HEK293 (cell line): ENCODE data around the gene ITPRID2.

ENCODE experiments used
- CTCF ChIA-PET: fragments of 350-600 bp; formaldehyde crosslinking; extraction: SDS; loops from one replicate; lab custom pipeline; 2021; ENCODE audit warnings: antibody characterized with exemption; lab: Yijun Ruan, JAX
- POLR2A ChIA-PET: fragments of 300-600 bp; formaldehyde crosslinking; extraction: SDS; loops from one replicate; lab custom pipeline; 2020; ENCODE audit warnings: antibody characterized with exemption, inconsistent platforms; lab: Yijun Ruan, JAX
- H3K27ac ChIP-seq: fragments of 200-500 bp; sonication (Bioruptor generic); 2 replicates; pipeline ENCODE4 v1.5.1; 2014; ENCODE audit warnings: low read depth, low read length, control low read depth, inconsistent platforms; ENCODE audit errors: extremely low read depth
- H3K36me3 ChIP-seq, 2 experiments: fragments of 200-500 bp in 1 of 2; sonication (Bioruptor generic) in 1 of 2; 1 replicate in 1 of 2; 2 replicates in 1 of 2; pipeline ENCODE4 v1.5.1; 2014 to 2017; ENCODE audit warnings: inconsistent platforms in 2 of 2, low read length in 2 of 2; ENCODE audit not compliant: control insufficient read depth in 2 of 2, insufficient read depth in 1 of 2
- H3K4me1 ChIP-seq: fragments of 200-500 bp; sonication (Bioruptor generic); 2 replicates; pipeline ENCODE4 v1.5.1; 2014; ENCODE audit warnings: mild to moderate bottlenecking, low read length, inconsistent platforms; ENCODE audit not compliant: control insufficient read depth, insufficient read depth
- H3K4me3 ChIP-seq: 2 replicates; pipeline ENCODE4 v1.5.1; 2011; ENCODE audit warnings: low read depth, mild to moderate bottlenecking, control low read depth, low read length, moderate library complexity
- H3K9me3 ChIP-seq: fragments of 200-500 bp; sonication (Bioruptor generic); 2 replicates; pipeline ENCODE4 v1.5.1; 2014; ENCODE audit warnings: low read depth, low read length, inconsistent platforms; ENCODE audit not compliant: control insufficient read depth, insufficient read depth
- BCL11A ChIP-seq: fragments of 450-650 bp; formaldehyde crosslinking; IDR thresholded peaks from 2 replicates; pipeline ENCODE4 v1.5.1; 2016; ENCODE audit warnings: low read depth, missing biosample characterization, missing genetic modification characterization
- WT1 ChIP-seq: fragments of 450-650 bp; formaldehyde crosslinking; IDR thresholded peaks from 2 replicates; pipeline ENCODE4 v1.5.1; 2016; ENCODE audit warnings: missing biosample characterization, missing genetic modification characterization
- ZNF157 ChIP-seq: fragments of 450-650 bp; formaldehyde crosslinking; IDR thresholded peaks from 2 replicates; pipeline ENCODE4 v1.5.1; 2016; ENCODE audit warnings: missing biosample characterization, missing genetic modification characterization
- ZNF26 ChIP-seq: fragments of 450-650 bp; formaldehyde crosslinking; IDR thresholded peaks from 2 replicates; pipeline ENCODE4 v1.5.1; 2016; ENCODE audit warnings: missing biosample characterization, missing genetic modification characterization
- ZNF510 ChIP-seq: fragments of 450-650 bp; formaldehyde crosslinking; IDR thresholded peaks from 2 replicates; pipeline ENCODE4 v1.5.1; 2018; ENCODE audit warnings: mild to moderate bottlenecking, missing genetic modification characterization, missing biosample characterization; ENCODE audit not compliant: insufficient replicate concordance
- ZNF514 ChIP-seq: fragments of 450-650 bp; formaldehyde crosslinking; IDR thresholded peaks from 2 replicates; pipeline ENCODE4 v1.5.1; 2016; ENCODE audit warnings: missing biosample characterization, missing genetic modification characterization
- ZNF555 ChIP-seq: fragments of 450-650 bp; formaldehyde crosslinking; conservative IDR thresholded peaks from 2 replicates; pipeline ENCODE4 v1.5.1; 2017; ENCODE audit warnings: missing biosample characterization, mild to moderate bottlenecking, missing genetic modification characterization, inconsistent platforms
- ZNF560 ChIP-seq: fragments of 450-650 bp; formaldehyde crosslinking; IDR thresholded peaks from 2 replicates; pipeline ENCODE4 v1.5.1; 2017; ENCODE audit warnings: missing biosample characterization, missing genetic modification characterization, borderline replicate concordance
- ZNF596 ChIP-seq: fragments of 450-650 bp; IDR thresholded peaks from 2 replicates; pipeline ENCODE4 v1.5.0; 2018; ENCODE audit warnings: missing biosample characterization, mild to moderate bottlenecking, missing genetic modification characterization, moderate library complexity
- ZNF76 ChIP-seq: fragments of 450-650 bp; formaldehyde crosslinking; IDR thresholded peaks from 2 replicates; pipeline ENCODE4; 2016; ENCODE audit warnings: low read depth, missing biosample characterization, missing genetic modification characterization, borderline replicate concordance
- ZNF792 ChIP-seq: fragments of 450-650 bp; formaldehyde crosslinking; IDR thresholded peaks from 2 replicates; pipeline ENCODE4 v1.5.1; 2016; ENCODE audit warnings: missing biosample characterization, missing genetic modification characterization
- ZSCAN16 ChIP-seq: fragments of 450-650 bp; formaldehyde crosslinking; IDR thresholded peaks from 2 replicates; pipeline ENCODE4 v1.5.1; 2016; ENCODE audit warnings: missing biosample characterization, missing genetic modification characterization
- TF ChIP-seq, protein P1 (sequence below): fragments of 450-650 bp; formaldehyde crosslinking; IDR thresholded peaks from 2 replicates; pipeline ENCODE4; 2016; ENCODE audit warnings: missing biosample characterization, missing genetic modification characterization
- TF ChIP-seq, protein P2 (sequence below): fragments of 450-650 bp; formaldehyde crosslinking; IDR thresholded peaks from 2 replicates; pipeline ENCODE4 v1.5.1; 2017; ENCODE audit warnings: missing biosample characterization, missing genetic modification characterization
- TF ChIP-seq, protein P3 (sequence below): fragments of 450-650 bp; formaldehyde crosslinking; IDR thresholded peaks from 2 replicates; pipeline ENCODE4 v1.5.1; 2017; ENCODE audit warnings: missing biosample characterization, missing genetic modification characterization
- TF ChIP-seq, protein P4 (sequence below): fragments of 450-650 bp; formaldehyde crosslinking; IDR thresholded peaks from 2 replicates; pipeline ENCODE4 v1.5.1; 2017; ENCODE audit warnings: missing biosample characterization, mild to moderate bottlenecking, missing genetic modification characterization, moderate library complexity
- TF ChIP-seq, protein P5 (sequence below): fragments of 450-650 bp; IDR thresholded peaks from 2 replicates; pipeline ENCODE4 v1.5.1; 2018; ENCODE audit warnings: missing biosample characterization, missing genetic modification characterization
- TF ChIP-seq, protein P6 (sequence below): fragments of 450-650 bp; formaldehyde crosslinking; IDR thresholded peaks from 2 replicates; pipeline ENCODE4 v1.5.1; 2016; ENCODE audit warnings: missing biosample characterization, missing genetic modification characterization, borderline replicate concordance

The ITPRID2 gene

DNA sequence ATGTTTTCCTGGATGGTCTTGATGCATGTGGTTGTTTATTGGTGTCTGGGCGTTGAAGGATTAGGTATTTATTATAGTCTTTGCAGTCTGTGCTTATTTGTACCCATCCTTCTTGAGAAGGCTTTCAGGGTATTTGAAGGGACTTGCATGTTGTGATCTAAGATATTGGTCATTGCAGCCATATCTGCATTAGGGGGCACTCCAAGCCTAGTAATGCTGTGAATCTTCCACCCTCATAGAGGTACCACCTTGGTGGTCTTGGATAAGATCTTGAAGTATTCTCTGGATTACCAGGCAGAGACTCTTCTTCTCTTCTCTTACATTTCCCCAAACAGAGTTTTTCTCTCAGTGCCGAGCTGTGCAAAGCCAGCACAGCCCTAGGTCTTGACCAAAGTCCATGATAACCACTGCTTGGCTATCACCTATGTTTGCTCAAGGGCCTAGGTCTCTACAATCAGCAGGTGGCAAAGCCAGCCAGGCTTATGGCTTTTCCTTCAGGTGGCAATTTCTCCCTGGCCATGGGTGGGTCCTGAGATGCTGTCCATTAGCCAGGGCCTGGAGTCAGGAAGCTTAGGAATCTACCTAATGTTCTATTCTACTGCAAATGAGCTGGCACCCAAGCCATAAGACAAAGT, 78.7 kb downstream of the ITPRID2 start:
- H3K4me3 ChIP-seq: no peak overlapping the region
- no peaks in the 10 kb centered on the region for H3K9me3 ChIP-seq
- no peak overlapping the region for H3K27ac ChIP-seq
- no peaks in the 10 kb centered on the region for H3K36me3 ChIP-seq
- H3K4me1 ChIP-seq: no peaks in the 10 kb centered on the region
- POLR2A ChIA-PET: no interaction called here
- TF ChIP-seq, protein P1, sequence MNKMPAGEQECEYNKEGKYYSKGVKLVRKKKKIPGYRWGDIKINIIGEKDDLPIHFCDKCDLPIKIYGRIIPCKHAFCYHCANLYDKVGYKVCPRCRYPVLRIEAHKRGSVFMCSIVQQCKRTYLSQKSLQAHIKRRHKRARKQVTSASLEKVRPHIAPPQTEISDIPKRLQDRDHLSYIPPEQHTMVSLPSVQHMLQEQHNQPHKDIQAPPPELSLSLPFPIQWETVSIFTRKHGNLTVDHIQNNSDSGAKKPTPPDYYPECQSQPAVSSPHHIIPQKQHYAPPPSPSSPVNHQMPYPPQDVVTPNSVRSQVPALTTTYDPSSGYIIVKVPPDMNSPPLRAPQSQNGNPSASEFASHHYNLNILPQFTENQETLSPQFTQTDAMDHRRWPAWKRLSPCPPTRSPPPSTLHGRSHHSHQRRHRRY (tag by site-specific recombination): no peak
- TF ChIP-seq, protein P2, sequence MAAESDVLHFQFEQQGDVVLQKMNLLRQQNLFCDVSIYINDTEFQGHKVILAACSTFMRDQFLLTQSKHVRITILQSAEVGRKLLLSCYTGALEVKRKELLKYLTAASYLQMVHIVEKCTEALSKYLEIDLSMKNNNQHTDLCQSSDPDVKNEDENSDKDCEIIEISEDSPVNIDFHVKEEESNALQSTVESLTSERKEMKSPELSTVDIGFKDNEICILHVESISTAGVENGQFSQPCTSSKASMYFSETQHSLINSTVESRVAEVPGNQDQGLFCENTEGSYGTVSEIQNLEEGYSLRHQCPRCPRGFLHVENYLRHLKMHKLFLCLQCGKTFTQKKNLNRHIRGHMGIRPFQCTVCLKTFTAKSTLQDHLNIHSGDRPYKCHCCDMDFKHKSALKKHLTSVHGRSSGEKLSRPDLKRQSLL (tag by site-specific recombination): no peak
- no peak for TF ChIP-seq ZNF76
- no peak for TF ChIP-seq ZSCAN16 (tag by site-specific recombination)
- no peak for TF ChIP-seq ZNF560 (tag by site-specific recombination)
- TF ChIP-seq ZNF157 (tag by site-specific recombination): no peak
- TF ChIP-seq ZNF510: no peak
- TF ChIP-seq, protein P3, sequence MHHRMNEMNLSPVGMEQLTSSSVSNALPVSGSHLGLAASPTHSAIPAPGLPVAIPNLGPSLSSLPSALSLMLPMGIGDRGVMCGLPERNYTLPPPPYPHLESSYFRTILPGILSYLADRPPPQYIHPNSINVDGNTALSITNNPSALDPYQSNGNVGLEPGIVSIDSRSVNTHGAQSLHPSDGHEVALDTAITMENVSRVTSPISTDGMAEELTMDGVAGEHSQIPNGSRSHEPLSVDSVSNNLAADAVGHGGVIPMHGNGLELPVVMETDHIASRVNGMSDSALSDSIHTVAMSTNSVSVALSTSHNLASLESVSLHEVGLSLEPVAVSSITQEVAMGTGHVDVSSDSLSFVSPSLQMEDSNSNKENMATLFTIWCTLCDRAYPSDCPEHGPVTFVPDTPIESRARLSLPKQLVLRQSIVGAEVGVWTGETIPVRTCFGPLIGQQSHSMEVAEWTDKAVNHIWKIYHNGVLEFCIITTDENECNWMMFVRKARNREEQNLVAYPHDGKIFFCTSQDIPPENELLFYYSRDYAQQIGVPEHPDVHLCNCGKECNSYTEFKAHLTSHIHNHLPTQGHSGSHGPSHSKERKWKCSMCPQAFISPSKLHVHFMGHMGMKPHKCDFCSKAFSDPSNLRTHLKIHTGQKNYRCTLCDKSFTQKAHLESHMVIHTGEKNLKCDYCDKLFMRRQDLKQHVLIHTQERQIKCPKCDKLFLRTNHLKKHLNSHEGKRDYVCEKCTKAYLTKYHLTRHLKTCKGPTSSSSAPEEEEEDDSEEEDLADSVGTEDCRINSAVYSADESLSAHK (tag by site-specific recombination): no peak
- TF ChIP-seq, protein P4, sequence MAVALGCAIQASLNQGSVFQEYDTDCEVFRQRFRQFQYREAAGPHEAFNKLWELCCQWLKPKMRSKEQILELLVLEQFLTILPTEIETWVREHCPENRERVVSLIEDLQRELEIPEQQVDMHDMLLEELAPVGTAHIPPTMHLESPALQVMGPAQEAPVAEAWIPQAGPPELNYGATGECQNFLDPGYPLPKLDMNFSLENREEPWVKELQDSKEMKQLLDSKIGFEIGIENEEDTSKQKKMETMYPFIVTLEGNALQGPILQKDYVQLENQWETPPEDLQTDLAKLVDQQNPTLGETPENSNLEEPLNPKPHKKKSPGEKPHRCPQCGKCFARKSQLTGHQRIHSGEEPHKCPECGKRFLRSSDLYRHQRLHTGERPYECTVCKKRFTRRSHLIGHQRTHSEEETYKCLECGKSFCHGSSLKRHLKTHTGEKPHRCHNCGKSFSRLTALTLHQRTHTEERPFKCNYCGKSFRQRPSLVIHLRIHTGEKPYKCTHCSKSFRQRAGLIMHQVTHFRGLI (tag by site-specific recombination): no peak
- TF ChIP-seq ZNF792 (tag by site-specific recombination): no peak
- no peak for TF ChIP-seq ZNF555 (tag by site-specific recombination)
- no peak for TF ChIP-seq ZNF596
- no peak for TF ChIP-seq WT1
- TF ChIP-seq ZNF514 (tag by site-specific recombination): no peak
- TF ChIP-seq ZNF26 (tag by site-specific recombination): no peak
- TF ChIP-seq, protein P5, sequence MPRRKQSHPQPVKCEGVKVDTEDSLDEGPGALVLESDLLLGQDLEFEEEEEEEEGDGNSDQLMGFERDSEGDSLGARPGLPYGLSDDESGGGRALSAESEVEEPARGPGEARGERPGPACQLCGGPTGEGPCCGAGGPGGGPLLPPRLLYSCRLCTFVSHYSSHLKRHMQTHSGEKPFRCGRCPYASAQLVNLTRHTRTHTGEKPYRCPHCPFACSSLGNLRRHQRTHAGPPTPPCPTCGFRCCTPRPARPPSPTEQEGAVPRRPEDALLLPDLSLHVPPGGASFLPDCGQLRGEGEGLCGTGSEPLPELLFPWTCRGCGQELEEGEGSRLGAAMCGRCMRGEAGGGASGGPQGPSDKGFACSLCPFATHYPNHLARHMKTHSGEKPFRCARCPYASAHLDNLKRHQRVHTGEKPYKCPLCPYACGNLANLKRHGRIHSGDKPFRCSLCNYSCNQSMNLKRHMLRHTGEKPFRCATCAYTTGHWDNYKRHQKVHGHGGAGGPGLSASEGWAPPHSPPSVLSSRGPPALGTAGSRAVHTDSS (tag by site-specific recombination): no peak
- no peak for TF ChIP-seq BCL11A (tag by site-specific recombination)
- TF ChIP-seq, protein P6, sequence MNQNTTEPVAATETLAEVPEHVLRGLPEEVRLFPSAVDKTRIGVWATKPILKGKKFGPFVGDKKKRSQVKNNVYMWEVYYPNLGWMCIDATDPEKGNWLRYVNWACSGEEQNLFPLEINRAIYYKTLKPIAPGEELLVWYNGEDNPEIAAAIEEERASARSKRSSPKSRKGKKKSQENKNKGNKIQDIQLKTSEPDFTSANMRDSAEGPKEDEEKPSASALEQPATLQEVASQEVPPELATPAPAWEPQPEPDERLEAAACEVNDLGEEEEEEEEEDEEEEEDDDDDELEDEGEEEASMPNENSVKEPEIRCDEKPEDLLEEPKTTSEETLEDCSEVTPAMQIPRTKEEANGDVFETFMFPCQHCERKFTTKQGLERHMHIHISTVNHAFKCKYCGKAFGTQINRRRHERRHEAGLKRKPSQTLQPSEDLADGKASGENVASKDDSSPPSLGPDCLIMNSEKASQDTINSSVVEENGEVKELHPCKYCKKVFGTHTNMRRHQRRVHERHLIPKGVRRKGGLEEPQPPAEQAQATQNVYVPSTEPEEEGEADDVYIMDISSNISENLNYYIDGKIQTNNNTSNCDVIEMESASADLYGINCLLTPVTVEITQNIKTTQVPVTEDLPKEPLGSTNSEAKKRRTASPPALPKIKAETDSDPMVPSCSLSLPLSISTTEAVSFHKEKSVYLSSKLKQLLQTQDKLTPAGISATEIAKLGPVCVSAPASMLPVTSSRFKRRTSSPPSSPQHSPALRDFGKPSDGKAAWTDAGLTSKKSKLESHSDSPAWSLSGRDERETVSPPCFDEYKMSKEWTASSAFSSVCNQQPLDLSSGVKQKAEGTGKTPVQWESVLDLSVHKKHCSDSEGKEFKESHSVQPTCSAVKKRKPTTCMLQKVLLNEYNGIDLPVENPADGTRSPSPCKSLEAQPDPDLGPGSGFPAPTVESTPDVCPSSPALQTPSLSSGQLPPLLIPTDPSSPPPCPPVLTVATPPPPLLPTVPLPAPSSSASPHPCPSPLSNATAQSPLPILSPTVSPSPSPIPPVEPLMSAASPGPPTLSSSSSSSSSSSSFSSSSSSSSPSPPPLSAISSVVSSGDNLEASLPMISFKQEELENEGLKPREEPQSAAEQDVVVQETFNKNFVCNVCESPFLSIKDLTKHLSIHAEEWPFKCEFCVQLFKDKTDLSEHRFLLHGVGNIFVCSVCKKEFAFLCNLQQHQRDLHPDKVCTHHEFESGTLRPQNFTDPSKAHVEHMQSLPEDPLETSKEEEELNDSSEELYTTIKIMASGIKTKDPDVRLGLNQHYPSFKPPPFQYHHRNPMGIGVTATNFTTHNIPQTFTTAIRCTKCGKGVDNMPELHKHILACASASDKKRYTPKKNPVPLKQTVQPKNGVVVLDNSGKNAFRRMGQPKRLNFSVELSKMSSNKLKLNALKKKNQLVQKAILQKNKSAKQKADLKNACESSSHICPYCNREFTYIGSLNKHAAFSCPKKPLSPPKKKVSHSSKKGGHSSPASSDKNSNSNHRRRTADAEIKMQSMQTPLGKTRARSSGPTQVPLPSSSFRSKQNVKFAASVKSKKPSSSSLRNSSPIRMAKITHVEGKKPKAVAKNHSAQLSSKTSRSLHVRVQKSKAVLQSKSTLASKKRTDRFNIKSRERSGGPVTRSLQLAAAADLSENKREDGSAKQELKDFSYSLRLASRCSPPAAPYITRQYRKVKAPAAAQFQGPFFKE: no peak
- CTCF ChIA-PET: interaction anchor here (0.6 to 1.2 kb wide), 3 partner anchors 10 to 678 kb away, joined by 4 to 5 read pairs (median 5); no protein-coding TSS in a partner anchor
